Lung (tissue), 12 donors: Measurements from ENCODE around the gene ADAM22. TPM values are rescaled to one million over a fixed set of nuclear protein-coding genes. Genes with fewer than 3 reads are reported as not detected.

Experiments
- ATAC-seq: fragments of 200-7000 bp; cut with Tn5 transposase; one replicate; pipeline ENCODE4 v1.9.1; 2020; ENCODE audit warnings: moderate number of reproducible peaks; ENCODE audit not compliant: insufficient read depth, low FRiP score
- DNase-seq, 3 donors: peaks; one replicate each; pipeline ENCODE4 v3.0.0-alpha.2; 2013 to 2017
- H3K27ac ChIP-seq, 2 donors: one replicate each; pipeline ENCODE4 v1.5.1; 2013; ENCODE audit warnings: mild to moderate bottlenecking in 2 of 2, moderate library complexity in 2 of 2, control low read depth in 1 of 2, inconsistent platforms in 1 of 2, low read depth in 1 of 2, low read length in 1 of 2
- H3K27me3 ChIP-seq, 3 donors: one replicate each; pipeline ENCODE4 v1.5.1; 2013; ENCODE audit warnings: low read length in 2 of 3; ENCODE audit not compliant: control insufficient read depth in 3 of 3, insufficient read depth in 3 of 3
- H3K36me3 ChIP-seq, 4 donors: one replicate each; pipeline ENCODE4 v1.5.1; 2013; ENCODE audit warnings: low read length in 4 of 4, mild to moderate bottlenecking in 1 of 4, moderate library complexity in 1 of 4; ENCODE audit not compliant: control insufficient read depth in 4 of 4, insufficient read depth in 4 of 4
- H3K4me1 ChIP-seq, 5 donors: one replicate each; pipeline ENCODE4 v1.5.1; 2013; ENCODE audit warnings: low read length in 5 of 5, mild to moderate bottlenecking in 2 of 5, moderate library complexity in 1 of 5; ENCODE audit not compliant: control insufficient read depth in 5 of 5, insufficient read depth in 5 of 5
- H3K4me3 ChIP-seq: one replicate; pipeline ENCODE4 v1.5.1; 2013; ENCODE audit warnings: mild to moderate bottlenecking, control low read depth, moderate library complexity
- H3K9ac ChIP-seq, 2 donors: one replicate each; pipeline ENCODE4 v1.5.1; 2013; ENCODE audit warnings: low read length in 2 of 2, control low read depth in 1 of 2; ENCODE audit not compliant: insufficient read depth in 1 of 2
- H3K9me3 ChIP-seq, 4 donors: one replicate each; pipeline ENCODE4 v1.5.1; 2013; ENCODE audit warnings: low read length in 3 of 4, mild to moderate bottlenecking in 1 of 4, moderate library complexity in 1 of 4; ENCODE audit not compliant: control insufficient read depth in 4 of 4, insufficient read depth in 3 of 4
- WGBS, 2 donors: extraction: QIAGEN DNeasy Blood & Tissue Kit; methylation state at CpG; one replicate each; pipeline ENCODE4 v1.1.7; 2013; 5-methylcytosine and 5-hydroxymethylcytosine counted together
- polyA plus RNA-seq, 2 donors: library from polyadenylated mRNA; stranded (reverse); fragments of 200-250 nt; gene quantifications; one replicate each; pipeline ENCODE4 v1.2.1, GENCODE V29; 2013
- total RNA-seq, 2 donors: library from RNA; depleted of rRNA in 1 of 2; stranded (reverse); fragments of >200 nt in 1 of 2; gene quantifications; one replicate each; pipeline ENCODE4 v1.2.1, GENCODE V29; 2014 to 2021
- TF ChIP-seq, protein P1 (sequence below): IDR thresholded peaks from 2 replicates; pipeline ENCODE4 v1.5.1; 2012; ENCODE audit warnings: mild to moderate bottlenecking; ENCODE audit errors: control extremely low read depth, extremely low read depth
- donor health status: control.
- donor health status: control.
- donor health status: Bipolar disorder and iron deficiency.
- donor health status: healthy.
- donor health status: DM: yes; HTN: yes; CAD: no.

The ADAM22 gene
- total and polyA plus RNA-seq, 4 donors: 0.13 to 17.7 (median 0.97) TPM

DNA sequence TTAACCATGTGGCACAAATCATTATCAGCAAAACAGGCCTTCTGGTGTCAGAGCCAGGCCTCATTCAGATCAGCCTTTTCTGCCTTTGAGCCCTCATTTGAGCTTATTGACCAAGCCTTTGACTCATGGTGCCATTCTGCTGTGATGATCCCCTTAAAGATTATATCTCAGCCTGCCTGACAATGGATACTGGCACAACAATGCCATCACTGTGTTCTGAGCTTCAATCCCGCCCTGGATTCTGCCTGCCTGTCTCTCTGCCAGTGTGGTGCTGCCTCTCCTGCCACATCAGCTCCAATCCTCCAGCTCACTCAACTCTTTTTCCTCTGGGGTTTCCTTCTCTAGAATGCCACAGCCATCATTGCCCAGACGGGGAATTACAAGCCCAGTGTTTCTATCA is 233.2 kb downstream of the ADAM22 start:
- 88 to 92% methylated on average over 2 of the region's 2 CpGs for WGBS, 2 donors
- H3K9ac ChIP-seq: no peak overlapping the region
- DNase-seq (no peak), ATAC-seq (no peak)
- H3K9me3 ChIP-seq: no peaks in the 10 kb centered on the region
- peaks cover 0 to 43% (median 8%) of the 10 kb centered on the region in 5 donors for H3K4me1 ChIP-seq
- H3K4me3 ChIP-seq: no peak overlapping the region
- peaks cover 0 to 1% (median 0%) of the 10 kb centered on the region in 4 donors for H3K36me3 ChIP-seq
- no peaks in the 10 kb centered on the region for H3K27me3 ChIP-seq
- H3K27ac ChIP-seq: no peak overlapping the region
- TF ChIP-seq, protein P1, sequence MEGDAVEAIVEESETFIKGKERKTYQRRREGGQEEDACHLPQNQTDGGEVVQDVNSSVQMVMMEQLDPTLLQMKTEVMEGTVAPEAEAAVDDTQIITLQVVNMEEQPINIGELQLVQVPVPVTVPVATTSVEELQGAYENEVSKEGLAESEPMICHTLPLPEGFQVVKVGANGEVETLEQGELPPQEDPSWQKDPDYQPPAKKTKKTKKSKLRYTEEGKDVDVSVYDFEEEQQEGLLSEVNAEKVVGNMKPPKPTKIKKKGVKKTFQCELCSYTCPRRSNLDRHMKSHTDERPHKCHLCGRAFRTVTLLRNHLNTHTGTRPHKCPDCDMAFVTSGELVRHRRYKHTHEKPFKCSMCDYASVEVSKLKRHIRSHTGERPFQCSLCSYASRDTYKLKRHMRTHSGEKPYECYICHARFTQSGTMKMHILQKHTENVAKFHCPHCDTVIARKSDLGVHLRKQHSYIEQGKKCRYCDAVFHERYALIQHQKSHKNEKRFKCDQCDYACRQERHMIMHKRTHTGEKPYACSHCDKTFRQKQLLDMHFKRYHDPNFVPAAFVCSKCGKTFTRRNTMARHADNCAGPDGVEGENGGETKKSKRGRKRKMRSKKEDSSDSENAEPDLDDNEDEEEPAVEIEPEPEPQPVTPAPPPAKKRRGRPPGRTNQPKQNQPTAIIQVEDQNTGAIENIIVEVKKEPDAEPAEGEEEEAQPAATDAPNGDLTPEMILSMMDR: no peak

DNA sequence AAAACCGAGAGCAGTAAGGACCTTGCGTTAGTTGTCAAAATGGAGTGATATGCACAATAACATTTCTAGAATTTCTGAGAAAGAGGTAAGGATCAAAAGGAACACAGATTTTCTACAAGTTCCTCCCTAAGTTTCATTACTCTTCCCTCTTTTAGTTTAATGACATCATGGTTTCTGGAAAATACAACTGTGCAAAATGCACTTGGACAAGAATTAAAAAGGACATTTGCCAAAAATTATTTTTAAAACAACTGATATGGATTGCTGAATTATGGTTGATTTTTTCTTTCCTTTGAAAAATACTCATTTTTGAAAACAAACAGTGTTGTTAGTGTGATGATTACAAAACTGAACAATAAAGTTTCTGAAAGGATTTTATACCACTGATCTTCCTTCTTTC is 233.7 kb downstream of the ADAM22 start:
- Histone ChIP-seq H3K36me3 (peaks cover 0 to 1% (median 0%) of the 10 kb centered on the region in 4 donors), H3K27ac (no peak overlapping the region), H3K27me3 (no peaks in the 10 kb centered on the region), H3K9ac (no peak overlapping the region), H3K4me1 (peaks cover 0 to 43% (median 8%) of the 10 kb centered on the region in 5 donors), H3K9me3 (no peaks in the 10 kb centered on the region), H3K4me3 (no peak overlapping the region)
- no peak for ATAC-seq
- whole genome bisulfite sequencing, 2 donors: 89 to 97% methylated on average over 2 of the region's 2 CpGs
- TF ChIP-seq, protein P1: no peak
- peak in 2 of 3 donors; percentile 45 to 61 for DNase-seq

DNA sequence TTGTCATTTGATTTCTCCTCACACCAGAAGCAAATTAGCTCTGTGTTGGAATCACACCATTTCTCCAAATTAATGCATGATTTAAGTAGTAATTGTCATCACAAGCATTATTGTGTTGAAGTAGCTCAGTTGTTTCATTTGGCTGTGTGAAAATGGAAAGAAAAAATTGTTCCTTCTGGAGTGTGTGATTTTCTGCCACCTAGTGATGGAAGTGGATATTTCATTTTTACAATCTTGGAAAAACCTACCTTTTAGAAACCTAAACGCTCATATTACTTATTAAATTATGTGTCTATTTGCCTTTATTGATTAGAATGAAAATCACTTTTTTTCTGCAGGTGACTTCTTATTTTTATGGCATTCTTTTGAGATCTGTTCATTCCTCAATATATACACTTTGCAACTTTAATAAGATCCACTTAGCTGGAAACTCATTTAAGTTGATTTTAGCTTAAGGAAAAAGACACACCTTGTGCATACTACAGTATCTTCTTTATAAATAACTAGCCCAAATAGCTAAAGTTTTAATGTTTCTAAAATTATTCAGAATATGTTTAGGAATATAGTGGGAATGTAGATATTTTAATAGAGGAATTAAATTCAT is 235.8 kb downstream of the ADAM22 start:
- no peak for ATAC-seq
- DNase-seq: peak in 2 of 3 donors; percentile 66 to 69
- no peak overlapping the region for H3K27ac ChIP-seq
- H3K36me3 ChIP-seq: peaks cover 0 to 1% (median 0%) of the 10 kb centered on the region in 4 donors
- no peak overlapping the region for H3K9ac ChIP-seq
- TF ChIP-seq, protein P1: peak; percentile 11
- no peaks in the 10 kb centered on the region for H3K27me3 ChIP-seq
- H3K4me1 ChIP-seq: peaks cover 0 to 43% (median 8%) of the 10 kb centered on the region in 5 donors
- 22 to 33% methylated on average over 1 of the region's 1 CpG for WGBS, 2 donors
- H3K9me3 ChIP-seq: no peaks in the 10 kb centered on the region
- H3K4me3 ChIP-seq: no peak overlapping the region

DNA sequence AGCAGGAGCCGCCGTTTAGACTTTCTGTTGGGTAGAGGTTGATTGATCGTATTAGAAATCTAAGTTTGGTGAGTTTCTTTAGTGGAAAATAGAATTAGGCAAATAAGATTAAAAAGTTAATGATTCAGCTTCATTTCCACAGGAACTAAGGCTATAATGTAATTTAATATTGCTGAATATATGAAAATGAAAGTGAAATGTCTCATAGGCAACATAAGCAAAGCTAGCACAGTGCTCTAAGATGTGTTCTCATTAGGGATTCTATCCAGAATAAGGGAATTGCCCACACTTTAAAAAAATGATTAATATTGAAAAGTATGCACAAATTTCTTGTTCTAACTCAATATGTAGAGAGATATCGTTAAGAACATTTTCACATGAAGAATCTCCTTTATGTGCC is 238.8 kb downstream of the ADAM22 start:
- no peak for DNase-seq
- no peak for ATAC-seq
- Histone ChIP-seq H3K4me1 (peaks cover 0 to 31% (median 4%) of the 10 kb centered on the region in 5 donors), H3K4me3 (no peak overlapping the region), H3K36me3 (no peaks in the 10 kb centered on the region), H3K9me3 (no peaks in the 10 kb centered on the region), H3K9ac (no peak overlapping the region), H3K27ac (no peak overlapping the region), H3K27me3 (no peaks in the 10 kb centered on the region)
- TF ChIP-seq, protein P1: no peak
- WGBS, 2 donors: 95 to 100% methylated on average over 4 of the region's 4 CpGs
